ENCODE results near the gene ATF7IP2. TPM values are rescaled to one million over a fixed set of nuclear protein-coding genes. Genes with fewer than 3 reads are reported as not detected.

Gene ATF7IP2
- total and polyA plus RNA-seq, 2 donors (not counting 3 experiments of a cell fraction or from before 2014, with no cell fraction given): 9.7 to 14.6 TPM

- H3K4me1 ChIP-seq (ENCODE audit: control insufficient read depth, extremely low read depth, insufficient read depth, low read length): no peaks in the 10 kb centered on the region
- no peak overlapping the region for H3K27ac ChIP-seq (ENCODE audit: insufficient read depth, low read depth, low read length)
- ChIA-PET CTCF (no interaction called here), POLR2A (no interaction called here)
- intact Hi-C loops (cut with micrococcal nuclease): no loop called here
- no peak overlapping the region for H3K4me3 ChIP-seq (replicated peaks in 1 of 3; ENCODE audit: insufficient read depth in 1 of 3, low read depth in 1 of 3, low read length in 3 of 3)
- H4K20me1 ChIP-seq (replicated peaks; ENCODE audit: control insufficient read depth, extremely low read depth, insufficient read depth, low read length): no peaks in the 10 kb centered on the region
- no peaks in the 10 kb centered on the region for H3K36me3 ChIP-seq (ENCODE audit: control insufficient read depth in 2 of 2, extremely low read depth in 1 of 2, insufficient read depth in 2 of 2, low read length in 2 of 2)
- no peak overlapping the region for H3K9ac ChIP-seq (replicated peaks; ENCODE audit: extremely low read depth, insufficient read depth, low read length)
- no peak for FAIRE-seq
- no peak for TF ChIP-seq CTCF (IDR thresholded peaks at IDR 0.05; ENCODE audit: extremely low read depth in 1 of 2, insufficient read depth in 1 of 2, low read depth in 1 of 2, low read length in 2 of 2)
- TF ChIP-seq FOS (IDR thresholded peaks at IDR 0.05; ENCODE audit: borderline replicate concordance, insufficient read depth, low read length): no peak
- no peak for TF ChIP-seq POLR2A (IDR thresholded peaks at IDR 0.05; ENCODE audit: low read depth, low read length)
- no peak for TF ChIP-seq EZH2 (IDR thresholded peaks at IDR 0.05; ENCODE audit: borderline replicate concordance, low read depth, low read length, severe bottlenecking)
- TF ChIP-seq JUN (IDR thresholded peaks at IDR 0.05; ENCODE audit: borderline replicate concordance, insufficient read depth, insufficient read length, low read depth): no peak
- no peak for TF ChIP-seq MYC (IDR thresholded peaks at IDR 0.05; ENCODE audit: low read depth, low read length)
- TF ChIP-seq, protein P1, sequence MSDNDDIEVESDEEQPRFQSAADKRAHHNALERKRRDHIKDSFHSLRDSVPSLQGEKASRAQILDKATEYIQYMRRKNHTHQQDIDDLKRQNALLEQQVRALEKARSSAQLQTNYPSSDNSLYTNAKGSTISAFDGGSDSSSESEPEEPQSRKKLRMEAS (IDR thresholded peaks at IDR 0.05; ENCODE audit: insufficient read depth, insufficient read length): no peak
- TF ChIP-seq GATA2 (IDR thresholded peaks at IDR 0.05; ENCODE audit: insufficient read depth, insufficient read length, low read depth, low read length): no peak
- no peak for TF ChIP-seq POLR2AphosphoS5 (IDR thresholded peaks at IDR 0.05; ENCODE audit: insufficient read depth, low read depth, low read length)
- H3K9me1 ChIP-seq (replicated peaks; ENCODE audit: control insufficient read depth, extremely low read depth, insufficient read depth, low read length): no peaks in the 10 kb centered on the region
- no TSS peak for BruUV-seq (replicated peaks)
- H3K79me2 ChIP-seq (ENCODE audit: control insufficient read depth, insufficient read depth, low read length): no peaks in the 10 kb centered on the region
- no peak overlapping the region for H2AFZ ChIP-seq (ENCODE audit: low read depth, low read length)
- DNase-seq (ENCODE audit: low read depth, low spot score): no peak
- dilution Hi-C loops (cut with MboI; ENCODE audit: extremely low pct_ligation_motif_present, low sequenced_read_pairs): no loop called here
- no peak overlapping the region for H3K4me2 ChIP-seq (ENCODE audit: insufficient read depth, low read length)
- no peaks in the 10 kb centered on the region for H3K27me3 ChIP-seq (ENCODE audit: control insufficient read depth in 2 of 2, insufficient read depth in 2 of 2, low read length in 2 of 2)
- H3K9me3 ChIP-seq (replicated peaks; ENCODE audit: control insufficient read depth, insufficient read depth, low read length): no peaks in the 10 kb centered on the region
These were observed 55.9 kb downstream of the ATF7IP2 start for GRCh38 chr16:10441726-10442125.
